NCI-H2196 treated with DMSO at 0.1 percent for 48 hours (cell line): ENCODE data around the gene IL20.

Experiments
- DNase-seq: peaks from one replicate; lab custom pipeline; 2025; ENCODE audit not compliant: unreplicated experiment; lab: John Stamatoyannopoulos, UW

Gene IL20

DNA sequence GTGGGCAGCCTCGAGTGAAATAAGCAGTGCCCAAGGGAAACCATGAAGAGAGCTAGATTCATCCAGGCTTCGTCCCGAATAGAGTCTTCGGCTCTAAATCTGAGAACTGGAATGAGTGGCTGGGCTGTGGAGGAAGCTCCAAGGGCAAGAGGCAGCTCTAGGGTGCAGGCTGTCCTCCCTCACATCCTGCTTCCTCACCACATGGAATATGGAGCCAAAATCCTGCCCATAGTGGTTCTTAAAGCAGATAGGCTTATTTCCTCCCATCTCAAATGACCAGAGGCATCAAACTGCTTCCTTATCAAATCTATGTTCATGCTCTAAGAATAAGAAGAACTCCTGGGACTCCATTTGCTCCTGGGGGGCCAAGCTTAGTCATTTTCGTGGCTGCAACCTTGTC, 34.3 kb downstream of the IL20 start:
- no peak for DNase-seq

DNA sequence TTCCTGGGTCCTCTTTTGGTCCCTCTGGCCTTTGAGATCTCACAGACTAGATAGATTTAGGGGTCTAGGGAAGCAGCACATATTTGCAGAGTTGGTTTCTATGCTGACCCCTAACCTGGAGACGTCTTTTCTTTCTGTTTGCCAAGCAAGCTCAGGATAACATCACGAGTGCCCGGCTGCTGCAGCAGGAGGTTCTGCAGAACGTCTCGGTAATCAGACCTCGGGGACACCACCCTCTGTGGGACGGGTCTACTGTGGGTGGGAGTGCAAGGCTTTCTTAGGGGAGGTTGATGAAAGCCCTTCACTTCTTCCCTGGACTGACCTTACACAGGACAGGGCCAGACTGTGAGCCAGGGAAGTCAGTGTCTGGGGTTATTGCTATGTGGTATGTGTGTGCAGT, 34.7 kb downstream of the IL20 start:
- DNase-seq, result no peak

DNA sequence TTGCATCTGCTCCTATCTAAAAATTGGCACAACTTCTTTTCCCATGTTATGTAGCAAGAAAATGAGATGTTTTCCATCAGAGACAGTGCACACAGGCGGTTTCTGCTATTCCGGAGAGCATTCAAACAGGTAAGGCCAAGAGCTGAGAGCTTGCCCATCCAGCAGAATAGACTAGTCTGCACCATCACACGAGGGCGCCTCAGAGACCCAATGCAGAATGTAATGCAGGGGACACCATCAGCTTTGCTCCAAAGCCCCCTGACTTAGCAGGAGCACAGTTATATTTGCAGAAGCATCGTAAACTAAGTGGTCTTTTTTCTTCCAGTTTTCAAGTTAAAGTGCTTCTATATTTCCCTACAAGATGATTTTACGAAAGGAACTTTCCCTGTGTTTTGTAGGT, 36.5 kb downstream of the IL20 start:
- no peak for DNase-seq

DNA sequence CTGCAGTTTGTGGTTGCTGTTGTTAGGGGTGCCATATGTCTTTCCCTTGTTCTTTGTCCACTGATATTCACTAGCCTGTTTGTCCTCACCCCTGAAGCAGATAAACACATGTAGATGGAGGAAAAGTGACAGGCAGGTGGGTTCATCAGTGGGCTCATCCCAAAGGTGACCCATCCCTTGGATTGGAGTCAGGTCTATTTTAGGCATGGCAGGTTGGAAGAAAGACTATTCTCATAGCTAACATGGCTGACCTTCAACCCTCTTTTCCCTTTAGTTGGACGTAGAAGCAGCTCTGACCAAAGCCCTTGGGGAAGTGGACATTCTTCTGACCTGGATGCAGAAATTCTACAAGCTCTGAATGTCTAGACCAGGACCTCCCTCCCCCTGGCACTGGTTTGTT, 37.3 kb downstream of the IL20 start:
- no peak for DNase-seq

DNA sequence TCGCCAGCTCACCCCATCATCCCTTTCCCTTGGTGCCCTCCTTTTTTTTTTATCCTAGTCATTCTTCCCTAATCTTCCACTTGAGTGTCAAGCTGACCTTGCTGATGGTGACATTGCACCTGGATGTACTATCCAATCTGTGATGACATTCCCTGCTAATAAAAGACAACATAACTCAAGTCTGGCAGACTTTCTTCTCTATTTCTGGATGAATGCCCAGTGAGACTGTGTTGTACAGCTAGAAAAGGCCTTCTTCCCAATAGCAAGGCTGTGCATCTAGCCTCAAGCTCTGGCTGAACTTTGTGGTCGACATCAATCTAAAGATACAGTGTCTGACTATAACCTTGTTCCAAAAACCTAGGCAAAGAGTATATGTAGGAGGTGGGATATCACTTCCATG, 38.3 kb downstream of the IL20 start:
- DNase-seq, result no peak

DNA sequence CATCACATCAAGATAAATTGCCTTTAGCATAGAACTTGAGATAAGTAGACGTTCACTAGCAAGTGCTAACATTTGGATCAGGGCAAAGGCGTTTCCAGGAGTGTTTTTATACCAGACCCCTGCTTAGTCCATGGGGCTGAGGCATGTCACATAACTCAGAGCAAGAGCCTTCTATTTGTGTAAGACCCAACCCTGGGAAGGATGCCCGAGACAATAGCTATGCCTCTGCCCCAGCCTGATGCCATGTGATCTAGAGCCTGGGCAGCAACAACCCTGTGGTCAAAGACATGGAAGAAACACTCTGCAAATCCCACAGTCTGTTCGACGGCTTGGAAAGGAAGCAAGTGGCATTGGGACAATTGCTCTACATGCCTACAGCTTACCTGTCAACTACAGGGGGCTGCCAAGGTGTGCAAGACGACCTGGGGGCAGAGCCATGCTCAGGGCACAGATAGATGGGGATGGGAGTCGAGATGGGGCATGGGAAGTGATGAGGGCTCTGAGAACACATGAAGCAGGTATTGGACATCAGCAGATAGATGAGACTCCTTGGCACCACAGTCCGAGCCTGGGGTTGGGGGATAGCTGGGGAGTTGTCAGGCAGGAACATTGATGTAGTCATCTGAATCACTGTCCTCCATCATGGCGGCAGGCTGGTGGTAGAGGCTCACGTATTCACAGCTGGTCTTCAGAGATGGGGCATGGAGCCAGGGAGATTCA, 39.2 kb downstream of the IL20 start:
- DNase-seq, result no peak

DNA sequence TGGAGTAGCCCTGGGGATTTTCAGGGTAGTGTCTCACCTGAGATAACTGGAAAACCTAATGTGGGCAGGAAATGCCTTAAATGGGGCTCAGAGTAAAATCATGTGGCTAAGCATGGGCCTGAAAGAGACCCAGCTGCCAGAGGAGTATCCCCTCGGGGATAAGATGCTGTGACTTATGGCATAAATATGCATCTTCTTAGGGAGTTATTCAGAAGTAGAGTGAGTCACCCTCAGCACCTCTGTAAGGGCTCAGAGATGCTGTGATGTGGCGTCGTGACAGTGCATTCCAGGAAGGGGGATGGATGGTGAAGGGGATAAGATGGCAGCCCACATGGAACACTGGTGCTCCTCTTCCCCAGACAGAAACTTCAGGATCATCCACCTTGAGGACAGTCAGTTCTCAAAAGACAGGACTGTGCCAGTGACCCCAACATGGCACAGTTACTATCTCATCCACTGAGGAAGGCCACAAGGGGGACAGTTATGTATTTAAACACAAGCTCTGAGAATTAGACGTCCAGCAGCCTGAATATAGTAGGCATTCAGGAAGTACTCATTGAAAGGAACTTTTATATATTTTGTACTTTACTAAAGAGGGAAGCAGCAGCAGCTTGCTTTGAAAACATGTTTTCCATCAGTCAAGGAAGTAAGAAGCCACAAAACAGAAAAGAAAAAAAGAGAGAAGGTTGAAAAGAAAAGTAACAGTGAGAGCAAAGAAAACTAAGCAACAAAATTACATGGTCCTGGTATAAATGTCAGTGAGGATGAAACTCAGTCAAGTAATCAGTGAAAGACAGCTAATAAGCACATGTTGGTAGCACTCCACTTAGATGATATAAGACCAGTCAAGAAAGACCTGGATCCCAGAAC, 40.1 kb downstream of the IL20 start:
- DNase-seq, result no peak

DNA sequence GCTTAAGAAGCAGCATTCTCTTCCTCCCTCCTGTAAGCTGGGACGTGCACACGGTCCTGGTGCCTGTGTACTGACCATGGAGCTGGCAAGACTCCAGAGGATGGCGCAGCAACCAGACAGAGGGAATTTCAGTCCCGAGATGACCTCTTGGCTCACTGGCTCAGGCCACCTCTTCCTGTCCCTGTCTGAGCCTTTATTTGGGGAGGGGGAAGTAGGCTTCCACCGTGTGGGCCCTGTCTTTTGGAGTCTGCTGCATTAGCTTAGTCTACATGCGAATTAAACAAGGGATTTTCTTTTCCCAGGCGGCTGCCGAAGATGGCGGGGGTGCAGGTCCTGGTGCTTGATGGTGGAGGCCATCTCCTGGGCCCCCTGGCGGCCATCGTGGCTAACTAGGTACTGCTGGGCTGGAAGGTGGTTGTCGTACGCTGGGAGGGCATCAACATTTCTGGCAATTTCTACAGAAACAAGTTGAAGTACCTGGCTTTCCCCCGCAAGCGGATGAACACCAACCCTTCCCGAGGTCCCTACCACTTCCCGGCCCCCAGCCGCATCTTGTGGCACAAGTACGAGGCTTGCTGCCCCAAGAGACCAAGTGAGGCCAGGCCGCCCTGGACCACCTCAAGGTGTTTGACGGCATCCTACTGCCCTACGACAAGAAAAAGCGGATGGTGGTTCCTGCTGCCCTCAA, 42.0 kb downstream of the IL20 start:
- DNase-seq, result no peak

DNA sequence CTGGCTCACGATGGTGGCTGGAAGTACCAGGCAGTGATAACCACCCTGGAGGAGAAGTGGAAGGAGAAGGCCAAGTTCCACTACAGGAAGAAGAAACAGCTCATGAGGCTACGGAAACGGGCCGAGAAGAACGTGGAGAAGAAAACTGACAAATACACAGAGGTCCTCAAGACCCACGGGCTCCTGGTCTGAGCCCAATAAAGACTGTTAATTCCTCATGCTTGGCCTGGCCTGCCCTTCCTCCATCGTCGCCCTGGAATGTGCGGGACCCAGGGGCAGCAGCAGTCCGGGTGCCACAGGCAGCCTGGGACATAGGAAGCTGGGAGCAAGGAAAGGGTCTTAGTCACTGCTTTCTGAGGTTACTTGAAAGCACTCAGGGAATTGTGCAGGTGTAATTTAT, 42.6 kb downstream of the IL20 start:
- no peak for DNase-seq

DNA sequence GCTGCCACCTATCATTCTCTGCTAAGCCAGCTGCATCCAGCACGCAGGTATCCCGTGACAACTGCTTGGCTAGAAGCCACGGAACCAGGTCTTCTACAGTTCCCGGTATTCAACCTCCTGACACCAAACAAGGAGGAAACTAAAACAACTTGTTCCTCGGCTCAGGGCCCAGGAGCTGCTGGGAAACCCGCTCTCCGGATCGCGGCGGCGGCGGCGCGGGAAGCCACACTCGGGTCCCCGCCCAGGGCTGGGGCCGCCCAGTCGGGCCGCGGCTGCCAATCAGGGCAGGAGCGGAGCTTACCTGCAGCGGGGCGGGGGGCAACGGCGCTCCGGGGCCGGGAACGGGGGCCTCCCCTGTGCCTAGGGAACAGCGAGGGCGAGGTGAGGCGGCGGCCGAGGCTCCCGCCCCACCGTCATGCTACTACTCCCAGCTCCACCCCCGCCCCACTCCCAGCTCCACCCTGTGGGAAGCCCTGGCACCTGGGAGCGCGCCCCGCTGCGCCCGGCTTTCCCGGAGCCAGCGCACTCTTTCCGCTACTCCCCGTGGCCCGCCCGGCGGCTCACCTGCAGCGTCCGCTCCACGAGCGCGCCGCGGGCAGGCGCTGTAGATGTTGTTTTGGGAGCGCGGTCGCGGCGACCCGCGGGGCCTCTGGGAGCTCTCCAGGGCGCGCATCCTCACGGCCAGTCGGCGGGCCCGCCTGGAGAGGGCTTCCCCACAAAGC, 43.9 kb downstream of the IL20 start:
- peak; percentile 86 for DNase-seq

DNA sequence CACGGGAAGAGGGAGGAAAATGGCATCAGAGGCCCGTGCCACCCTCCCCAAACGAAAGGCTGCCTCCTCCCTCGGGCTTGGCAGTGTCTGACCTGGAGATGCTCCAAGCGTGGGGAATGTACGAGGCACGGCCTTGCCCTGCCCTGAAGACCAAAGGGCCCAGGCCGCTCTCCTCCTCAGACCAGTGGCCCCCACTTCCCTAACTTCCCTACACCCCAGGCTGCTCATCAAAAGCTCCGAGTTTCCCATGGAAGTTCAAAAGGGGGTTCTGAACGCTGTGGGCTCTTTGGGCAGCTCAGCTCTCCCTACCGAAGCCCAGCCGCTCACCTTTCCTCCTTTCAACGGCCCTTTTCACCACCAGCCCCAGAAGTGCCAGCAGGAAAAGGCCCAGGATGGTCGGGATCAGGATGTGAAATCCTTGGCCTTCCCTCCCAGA, 44.5 kb downstream of the IL20 start:
- DNase-seq, result no peak

DNA sequence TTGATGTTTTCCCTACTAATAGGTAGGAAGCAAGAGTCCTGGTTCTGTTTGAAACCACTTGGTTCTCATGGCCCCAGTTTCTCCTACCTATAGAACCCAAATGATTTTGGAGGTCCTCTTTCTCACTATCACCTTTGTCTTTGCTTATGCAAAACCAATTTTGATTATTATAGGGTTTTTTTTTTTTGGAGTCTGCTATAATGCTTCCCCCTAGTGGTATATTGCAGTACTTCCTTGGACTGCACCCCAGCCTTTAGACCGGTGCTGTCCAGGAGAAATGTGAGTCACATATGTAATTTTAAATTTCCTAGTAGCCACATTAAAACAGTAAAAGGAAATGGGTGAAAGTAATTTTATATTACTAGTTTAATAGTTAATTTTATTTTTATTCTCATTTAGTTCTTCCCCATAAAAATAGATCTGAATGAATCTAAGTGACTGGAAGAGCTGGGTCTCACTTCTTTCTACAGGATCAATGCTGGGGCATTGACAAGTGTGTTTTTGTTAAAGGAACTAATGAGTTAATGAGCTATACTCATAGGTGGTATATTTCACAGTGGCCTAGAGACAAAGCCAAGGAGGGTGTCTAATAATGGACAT, 45.7 kb downstream of the IL20 start:
- DNase-seq, result peak; percentile 46

DNA sequence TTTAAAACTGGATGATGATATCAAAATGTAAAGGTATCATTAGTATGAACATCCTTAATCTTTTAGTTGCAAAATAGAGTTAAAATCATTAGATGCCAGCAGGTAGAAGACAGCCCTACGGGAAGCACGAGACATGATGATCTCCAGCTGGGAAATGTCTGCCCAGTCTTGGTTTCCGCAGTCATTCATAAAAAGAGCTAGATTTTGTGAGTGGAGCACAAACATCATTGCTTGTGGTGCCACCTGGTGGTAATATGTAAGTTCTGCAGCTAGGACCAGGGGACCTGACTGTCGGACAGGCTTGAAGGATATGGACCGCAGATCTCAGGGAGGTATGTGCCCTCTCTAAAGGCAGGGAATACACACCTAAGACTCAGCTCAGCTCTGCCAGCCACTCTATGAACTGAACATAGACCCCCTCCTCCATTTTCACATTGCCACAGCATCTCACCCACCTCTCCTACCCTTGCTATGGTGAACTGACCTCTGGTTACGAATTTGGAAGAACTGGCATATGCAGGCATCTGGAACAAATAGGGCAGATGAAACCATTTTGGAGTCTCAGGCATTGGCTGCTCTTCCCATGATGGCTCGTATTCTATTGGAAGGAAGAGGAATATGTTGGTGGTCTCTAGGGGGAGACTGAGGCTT, 47.1 kb downstream of the IL20 start:
- peak; percentile 75 for DNase-seq

DNA sequence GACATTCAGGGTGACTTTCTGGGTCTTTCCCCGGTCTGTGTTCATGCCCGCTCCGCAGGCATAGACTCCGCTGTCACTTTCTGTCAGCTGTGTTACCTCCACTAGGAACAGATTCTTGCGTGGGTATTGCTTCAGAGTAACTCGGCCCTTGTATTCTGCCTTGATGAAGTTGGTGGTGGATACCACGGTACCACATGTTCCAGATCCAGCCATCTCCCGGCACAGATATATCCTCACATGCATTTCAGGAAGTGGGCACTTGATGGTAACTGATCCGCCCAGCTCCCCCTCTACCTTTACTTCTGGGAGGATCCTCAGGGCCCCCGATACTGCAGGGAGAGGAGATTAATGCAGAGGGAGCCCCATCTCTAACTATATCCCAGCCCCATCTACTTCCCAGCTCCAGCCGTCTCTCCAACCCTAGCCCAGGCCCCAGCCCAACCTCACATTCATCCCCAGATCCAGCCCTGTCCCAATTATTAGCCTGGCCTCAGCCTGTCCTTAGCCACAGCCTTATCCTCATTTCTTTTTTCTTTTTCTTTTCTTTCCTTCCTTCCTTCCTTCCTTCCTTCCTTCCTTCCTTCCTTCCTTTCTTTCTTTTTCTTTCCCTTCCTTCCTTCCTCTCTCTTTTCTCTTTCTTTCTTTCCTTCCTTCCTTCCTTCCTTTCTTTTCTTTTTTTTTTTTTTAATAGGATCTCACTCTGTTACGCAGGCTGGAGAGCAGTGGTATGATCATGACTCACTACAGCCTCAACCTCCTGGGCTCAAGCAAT, 48.5 kb downstream of the IL20 start:
- no peak for DNase-seq

DNA sequence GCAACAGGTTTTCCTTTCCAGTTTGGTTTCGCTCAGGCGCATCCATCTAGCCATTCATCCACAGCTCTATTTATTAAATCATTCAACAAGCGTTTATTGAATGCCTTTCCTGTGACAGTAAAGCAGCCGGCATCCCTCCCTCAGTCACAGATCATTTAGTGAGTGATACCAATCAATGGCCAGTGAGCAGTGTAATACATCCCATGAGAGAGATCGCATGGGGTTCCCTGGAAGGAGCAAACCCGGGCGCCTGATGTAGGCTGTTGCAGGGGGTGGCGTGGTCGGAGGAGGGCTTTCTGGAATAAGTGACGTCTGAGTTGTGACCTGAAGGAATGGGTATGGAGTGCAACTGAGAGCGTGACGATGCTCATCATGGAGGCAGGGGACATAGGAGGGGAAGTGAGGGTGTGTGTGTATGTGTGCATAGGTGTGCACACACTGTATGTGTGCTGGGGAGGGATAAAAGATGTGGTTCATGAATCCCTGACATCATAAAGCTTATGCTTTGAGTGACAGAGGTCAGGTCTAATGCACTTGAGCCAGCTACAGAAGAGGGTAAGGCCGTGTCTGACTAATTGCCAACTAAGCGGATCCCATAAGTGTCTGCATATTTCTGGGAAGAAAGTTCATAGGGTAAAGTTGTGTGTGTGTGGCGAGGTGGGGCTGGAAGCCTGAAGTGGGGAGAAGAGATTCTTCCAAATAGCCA, 49.8 kb downstream of the IL20 start:
- DNase-seq, result no peak

DNA sequence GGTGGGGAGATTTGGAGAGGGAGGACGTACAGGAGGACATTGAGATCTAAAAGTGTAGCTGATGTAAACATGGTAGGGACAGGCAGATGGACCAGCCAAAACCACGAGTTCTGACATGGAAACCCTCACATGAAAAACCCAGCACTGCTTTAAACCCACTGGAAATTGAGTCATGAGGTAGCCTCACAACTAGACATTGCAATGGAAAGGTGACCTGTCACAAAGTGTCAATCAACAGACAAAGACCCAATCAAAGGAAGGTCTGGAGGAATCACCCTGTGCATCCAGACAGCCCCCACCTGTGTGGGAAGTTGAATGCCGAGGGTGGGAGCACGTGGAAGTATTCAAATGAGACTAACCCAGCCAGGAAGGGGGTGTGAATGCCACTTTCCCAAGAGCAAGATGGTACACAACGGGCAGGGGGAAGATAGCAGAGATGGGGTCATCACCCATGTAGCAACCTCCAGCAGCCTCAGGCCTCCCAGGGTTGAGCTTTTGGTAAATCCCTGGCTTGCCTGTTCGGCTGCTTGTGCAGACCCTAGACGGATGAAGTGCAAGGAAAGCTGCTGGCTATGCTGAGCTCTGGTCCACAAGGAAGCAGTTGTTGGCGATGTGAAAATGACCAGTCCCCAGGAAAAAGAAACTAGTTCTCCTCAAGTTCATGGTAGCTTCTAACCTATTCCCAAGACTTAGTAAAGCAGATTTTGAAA, 50.7 kb downstream of the IL20 start:
- DNase-seq, result no peak

DNA sequence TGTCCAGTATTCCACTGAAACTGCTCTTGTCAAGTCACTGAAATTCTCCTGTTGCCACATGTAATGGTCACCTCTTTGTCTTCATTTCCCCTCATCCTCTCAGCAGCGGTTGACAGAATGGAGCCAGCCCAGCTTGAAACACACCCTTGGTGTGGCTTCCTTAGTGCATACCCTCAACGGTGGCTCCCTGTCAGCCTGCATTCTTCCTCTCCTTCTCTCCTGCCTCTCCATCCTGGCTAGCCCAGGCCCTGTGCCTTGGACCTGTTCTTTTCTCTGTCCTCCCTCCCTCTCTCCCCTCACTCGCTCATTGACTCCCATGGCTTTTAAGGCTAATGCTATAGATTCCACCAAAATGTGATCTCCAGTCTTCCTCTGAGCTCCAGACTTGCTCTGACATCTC, 52.7 kb downstream of the IL20 start:
- DNase-seq, result no peak
